ENCODE data around the gene SLC11A1.

SLC11A1 gene, protein sequence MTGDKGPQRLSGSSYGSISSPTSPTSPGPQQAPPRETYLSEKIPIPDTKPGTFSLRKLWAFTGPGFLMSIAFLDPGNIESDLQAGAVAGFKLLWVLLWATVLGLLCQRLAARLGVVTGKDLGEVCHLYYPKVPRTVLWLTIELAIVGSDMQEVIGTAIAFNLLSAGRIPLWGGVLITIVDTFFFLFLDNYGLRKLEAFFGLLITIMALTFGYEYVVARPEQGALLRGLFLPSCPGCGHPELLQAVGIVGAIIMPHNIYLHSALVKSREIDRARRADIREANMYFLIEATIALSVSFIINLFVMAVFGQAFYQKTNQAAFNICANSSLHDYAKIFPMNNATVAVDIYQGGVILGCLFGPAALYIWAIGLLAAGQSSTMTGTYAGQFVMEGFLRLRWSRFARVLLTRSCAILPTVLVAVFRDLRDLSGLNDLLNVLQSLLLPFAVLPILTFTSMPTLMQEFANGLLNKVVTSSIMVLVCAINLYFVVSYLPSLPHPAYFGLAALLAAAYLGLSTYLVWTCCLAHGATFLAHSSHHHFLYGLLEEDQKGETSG

DNA sequence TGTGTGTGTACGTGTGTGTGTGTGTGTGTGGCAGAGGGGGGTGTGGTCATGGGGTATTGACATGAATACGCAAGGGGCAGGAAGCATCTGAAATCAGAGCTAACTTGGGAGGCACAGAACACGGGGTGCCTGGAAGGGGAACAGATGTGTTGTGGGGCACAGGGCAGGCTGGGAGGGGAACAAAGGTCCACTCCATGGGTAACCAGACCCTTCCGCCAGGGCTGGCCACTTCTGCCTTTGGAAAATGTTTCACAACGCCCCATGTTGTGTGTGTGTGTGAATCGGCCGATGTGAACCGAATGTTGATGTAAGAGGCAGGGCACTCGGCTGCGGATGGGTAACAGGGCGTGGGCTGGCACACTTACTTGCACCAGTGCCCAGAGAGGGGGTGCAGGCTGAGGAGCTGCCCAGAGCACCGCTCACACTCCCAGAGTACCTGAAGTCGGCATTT lies at the start of gene SLC11A1:
TSS of gene SLC11A1 (plus strand) at position 358 of the 451 bp plus-strand sequence. CDS start 96 bp downstream, outside the sequence.
- no peak for DNase-seq (ENCODE audit: low read depth)

DNA sequence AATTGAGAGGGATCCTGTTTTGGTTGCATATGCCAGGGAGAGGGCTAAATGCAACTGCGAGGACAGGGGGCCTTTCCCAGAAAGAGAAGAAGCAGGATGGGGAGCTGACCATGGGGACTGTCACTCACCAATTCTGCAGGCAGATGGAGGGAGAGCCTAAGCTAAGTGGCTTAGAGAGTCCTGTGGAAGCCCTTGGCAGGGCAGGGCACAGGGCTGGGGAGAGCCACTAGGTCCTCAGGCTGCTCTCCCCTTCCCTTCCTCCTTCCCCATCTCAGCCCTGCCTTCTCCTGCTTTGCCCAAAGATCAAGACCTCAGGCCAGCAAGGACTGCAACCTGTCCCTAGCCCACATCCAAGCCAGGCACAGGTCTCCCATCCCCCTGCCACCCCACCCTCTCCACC lies 49.8 kb upstream of the SLC11A1 start:
- DNase-seq (ENCODE audit: low read depth): no peak

DNA sequence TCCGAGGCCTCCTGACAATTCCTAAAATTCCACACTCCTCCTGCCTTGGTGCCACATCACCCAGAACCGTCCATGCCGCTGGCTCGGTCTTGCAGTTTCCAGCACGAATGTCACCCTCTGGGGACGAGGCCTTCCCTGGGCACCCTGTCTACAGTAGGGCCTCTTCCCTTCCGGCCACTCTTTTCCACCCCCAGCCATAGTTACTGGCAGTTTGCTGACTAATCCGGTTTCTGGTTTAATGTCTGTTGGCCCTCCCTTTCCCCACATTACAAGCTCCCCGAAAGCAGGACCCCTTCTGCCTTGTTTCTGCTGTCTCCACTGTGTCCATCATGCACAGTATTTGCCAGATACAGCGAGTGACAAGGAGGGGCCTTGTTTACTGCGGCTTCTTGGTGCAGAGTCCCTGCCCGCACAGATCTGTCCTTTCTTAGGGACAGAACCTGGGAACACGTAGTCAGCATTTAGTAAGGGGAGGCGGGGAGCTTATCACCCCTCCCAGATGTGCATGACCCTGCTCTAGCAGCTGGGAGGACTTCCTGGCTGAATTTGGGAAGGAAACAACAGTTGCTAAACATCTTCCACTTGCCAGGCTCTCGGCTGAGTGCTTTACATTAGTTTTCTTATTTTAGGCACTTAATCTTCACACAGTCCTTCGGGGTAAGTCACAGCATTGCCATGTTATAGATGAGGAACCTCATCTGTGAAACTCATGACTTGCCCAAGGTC lies 49.0 kb upstream of the SLC11A1 start:
- no peak for DNase-seq (ENCODE audit: low read depth)

DNA sequence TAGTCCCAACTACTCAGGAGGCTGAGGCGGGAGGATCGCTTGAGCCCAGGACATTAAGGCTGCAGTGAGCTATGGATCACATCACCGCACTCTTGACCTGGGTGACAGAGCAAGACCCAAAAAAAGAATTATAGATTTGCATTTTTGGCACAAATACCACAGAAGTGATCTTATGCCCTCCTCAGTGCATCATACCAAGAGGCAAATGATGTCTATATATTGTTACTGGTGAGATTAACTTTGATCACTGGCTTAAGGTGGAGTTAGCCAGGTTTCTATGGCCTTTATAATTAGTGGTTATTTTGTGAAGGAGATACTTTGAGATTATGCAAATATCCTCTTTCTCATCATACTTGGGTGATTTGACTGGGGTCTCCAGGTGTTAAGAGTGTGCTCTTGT lies 47.5 kb upstream of the SLC11A1 start:
- no peak for DNase-seq (ENCODE audit: low read depth)

DNA sequence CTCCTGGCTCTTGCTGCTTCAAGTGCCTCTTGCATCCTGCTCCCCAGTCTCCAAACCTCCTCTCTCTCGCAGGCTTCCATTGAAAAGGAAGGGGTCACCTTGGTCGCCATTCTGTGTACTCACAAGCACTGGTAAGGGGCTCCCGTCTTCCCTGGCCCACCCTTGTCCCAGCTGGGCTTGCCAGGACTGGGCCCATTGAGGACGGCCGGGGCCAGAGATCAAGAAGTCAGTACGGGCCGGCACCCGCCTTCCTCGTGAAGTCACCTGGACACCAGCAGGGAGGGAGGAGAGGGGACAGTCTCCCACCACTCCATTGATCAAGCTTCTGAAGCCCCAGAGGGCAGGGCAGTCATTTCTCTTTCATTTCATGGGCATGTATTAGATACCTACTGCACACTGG lies 41.4 kb upstream of the SLC11A1 start:
- DNase-seq (ENCODE audit: low read depth): no peak

DNA sequence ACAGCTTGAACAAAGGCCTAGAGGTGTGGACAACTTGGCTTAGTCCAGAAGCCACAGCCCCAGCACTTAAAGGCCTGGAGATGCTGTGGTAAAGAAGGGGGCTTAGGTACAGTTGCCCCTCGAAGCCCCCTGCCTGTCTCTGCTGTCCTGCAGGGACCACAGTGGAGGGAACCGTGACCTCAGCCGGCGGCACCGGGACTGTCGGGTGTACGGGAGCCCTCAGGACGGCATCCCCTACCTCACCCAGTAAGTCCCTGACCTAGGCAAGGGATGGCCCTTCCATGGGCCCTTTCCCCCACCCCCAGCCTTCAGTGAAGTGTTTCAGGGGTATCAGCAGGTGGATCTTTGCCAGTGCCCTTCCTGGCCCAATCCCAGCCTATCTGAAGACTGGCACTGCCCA lies 40.7 kb upstream of the SLC11A1 start:
- no peak for DNase-seq (ENCODE audit: low read depth)

DNA sequence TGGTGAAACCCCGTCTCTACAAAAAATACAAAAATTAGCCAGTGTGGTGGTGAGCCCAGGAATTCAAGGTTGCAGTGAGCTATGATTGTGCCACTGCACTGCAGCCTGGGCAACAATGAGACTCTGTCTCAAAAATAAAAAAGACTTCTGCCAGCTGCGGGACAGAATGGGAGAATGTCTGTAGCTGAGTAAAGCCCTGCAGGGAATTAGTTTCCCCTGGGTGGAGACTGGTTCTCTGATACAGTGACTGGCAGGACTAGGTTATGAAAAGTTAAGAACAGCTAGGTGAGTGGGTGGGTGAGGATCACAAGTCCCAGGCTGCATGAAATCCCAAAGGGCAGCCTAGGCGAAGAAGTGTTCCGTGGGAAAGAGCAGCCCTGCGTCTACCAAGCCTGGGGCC lies 39.2 kb upstream of the SLC11A1 start:
- no peak for DNase-seq (ENCODE audit: low read depth)

DNA sequence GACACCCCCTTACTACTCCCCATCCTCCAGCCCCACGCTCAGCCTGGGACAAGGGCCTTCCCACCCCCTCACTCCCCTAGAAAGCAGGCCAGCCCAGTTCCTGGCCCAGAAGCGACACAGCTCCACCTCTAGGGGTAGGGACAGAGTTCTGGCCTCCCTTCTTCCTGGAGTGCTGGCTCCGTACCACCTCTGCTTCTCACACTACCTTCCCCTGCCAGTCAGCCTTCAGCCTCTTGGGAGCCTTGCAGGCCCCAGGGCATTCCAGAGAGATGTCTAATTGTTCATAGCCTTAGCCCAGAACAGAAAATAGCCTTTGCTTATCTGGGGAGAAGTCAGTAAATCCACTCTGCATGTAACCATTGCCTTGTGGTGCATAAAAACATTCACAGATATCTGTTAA lies 38.5 kb upstream of the SLC11A1 start:
- DNase-seq (ENCODE audit: low read depth): no peak

DNA sequence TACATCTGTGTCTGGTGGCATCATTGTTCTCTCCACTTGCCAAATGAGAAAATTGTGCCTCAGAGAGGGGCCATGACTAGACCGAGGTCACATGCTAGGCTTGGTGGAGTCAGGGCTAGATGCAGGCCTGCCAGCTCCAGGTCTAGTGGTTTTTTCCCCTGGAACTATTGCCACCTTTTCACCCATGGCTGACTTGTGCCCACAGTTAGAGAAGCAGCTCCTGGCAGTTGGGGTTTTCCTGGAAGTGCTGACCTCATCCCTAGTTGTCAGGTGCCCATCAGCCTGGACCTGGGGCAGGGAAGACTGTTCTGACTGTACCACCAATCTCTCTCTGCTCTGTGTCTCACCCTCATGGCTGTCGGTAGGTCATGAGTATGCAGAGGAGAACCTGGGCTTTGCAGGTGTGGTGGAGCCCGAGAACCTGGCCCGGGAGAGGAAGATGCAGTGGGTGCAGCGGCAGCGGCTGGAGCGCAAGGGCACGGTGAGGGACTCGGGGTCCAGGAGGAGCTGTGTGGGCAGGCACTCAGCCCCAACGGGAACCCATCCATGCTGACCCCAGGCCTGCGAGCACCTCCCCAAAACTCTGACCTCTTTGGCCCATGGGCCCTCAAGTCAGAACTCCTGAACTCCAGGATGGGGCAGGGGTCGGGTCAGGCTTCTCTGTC lies 37.9 kb upstream of the SLC11A1 start:
- DNase-seq (ENCODE audit: low read depth): no peak

DNA sequence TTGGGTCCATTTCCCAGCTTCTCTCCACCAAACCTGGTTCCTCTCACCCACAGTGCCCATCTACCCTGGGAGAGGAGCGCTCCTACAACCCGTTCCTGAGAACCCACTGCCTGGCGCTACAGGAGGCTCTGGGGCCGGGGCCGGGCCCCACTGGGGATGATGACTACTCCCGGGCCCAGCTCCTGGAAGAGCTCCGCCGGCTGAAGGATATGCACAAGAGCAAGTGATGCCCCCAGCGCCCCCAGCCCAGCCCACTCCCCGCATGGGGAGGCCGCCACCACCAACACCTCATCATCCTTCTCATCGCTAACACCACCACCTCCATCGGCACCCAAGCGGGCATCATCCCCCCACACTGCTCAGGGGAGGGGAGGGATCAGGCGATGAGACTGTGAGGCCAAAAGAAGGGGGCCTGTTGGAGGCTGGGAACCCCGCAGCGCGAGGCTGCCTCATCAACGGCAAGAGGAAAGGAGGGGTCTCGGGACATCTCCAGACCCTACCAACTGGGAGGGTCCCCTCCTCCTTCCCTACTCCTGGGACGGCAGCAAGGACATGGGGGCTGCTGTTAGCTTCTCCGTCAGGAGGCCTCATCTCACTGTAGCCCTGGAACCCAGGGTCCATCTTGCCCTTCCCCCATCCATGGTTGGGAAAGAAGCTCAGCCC lies 37.2 kb upstream of the SLC11A1 start:
- DNase-seq (ENCODE audit: low read depth): no peak

DNA sequence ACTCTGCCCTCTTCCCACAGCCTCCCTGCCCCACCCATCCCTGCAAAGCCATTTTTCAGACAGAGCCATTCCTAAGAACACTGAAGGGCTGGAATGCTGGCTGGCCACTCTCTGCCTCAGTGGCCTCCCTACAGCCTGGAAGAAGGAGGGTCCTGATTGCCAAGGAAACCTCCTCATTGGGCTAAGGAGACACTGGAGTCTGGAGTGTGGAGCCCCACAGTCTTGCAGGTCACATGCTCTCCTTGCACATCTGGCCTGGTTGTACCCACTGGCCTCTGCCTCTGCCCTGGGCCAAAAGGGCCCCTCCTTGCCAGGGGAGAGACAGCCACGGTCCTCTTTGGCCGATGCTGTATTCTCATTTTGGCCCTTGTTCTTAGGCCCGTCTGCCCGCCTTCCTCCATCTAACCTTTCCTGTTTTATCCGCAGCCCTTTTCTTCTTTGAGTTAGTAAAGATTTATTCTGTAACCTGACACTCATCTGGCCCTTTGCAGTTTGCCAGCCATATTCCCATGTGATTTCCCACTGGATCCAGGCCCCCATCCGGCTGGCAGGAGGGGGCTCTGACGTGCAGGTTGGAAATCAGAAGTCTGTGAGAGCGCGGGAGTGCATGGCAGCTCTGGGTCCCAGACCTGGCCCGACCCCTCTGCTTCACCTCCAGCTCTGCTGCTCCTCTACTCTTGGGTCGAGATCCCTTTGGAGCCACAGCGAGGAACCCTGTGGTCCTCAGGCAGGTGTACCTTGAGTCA lies 36.4 kb upstream of the SLC11A1 start:
- DNase-seq (ENCODE audit: low read depth): no peak

DNA sequence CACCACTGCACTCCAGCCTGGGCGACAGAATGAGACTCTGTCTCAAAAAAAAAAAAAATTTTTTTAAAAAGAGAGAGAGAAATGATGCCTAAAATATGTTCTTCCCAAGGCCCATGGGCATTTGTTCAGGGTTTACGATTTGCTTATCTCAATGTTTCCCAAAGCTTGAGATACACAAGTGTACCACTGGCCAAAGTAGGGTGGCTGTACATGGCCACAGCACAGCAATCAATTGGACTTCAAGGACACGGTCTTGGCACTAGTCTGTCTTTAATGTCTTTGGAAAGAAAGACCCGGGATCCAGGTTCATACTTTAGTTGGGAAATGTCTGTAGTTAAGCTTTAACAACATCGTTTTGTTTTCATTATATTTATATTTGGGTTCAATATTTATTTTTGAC lies 34.9 kb upstream of the SLC11A1 start:
- DNase-seq (ENCODE audit: low read depth): no peak

DNA sequence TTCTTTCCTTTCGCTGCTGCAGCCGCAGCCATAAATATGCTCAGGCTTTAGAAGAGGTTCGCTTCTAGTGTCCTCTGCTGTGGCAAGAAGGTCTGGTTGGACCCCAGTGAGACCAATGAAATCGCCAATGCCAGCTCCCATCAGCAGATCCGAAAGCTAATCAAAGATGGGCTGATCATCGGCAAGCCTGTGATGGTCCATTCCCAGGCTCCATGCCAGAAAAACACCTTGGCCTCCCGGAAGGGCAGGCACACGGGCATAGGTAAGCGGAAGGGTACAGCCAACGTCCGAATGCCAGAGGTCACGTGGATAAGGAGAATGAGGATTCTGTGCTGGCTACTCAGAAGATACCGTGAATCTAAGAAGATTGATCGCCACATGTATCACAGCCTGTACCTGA lies 28.0 kb upstream of the SLC11A1 start:
- DNase-seq (ENCODE audit: low read depth): no peak

DNA sequence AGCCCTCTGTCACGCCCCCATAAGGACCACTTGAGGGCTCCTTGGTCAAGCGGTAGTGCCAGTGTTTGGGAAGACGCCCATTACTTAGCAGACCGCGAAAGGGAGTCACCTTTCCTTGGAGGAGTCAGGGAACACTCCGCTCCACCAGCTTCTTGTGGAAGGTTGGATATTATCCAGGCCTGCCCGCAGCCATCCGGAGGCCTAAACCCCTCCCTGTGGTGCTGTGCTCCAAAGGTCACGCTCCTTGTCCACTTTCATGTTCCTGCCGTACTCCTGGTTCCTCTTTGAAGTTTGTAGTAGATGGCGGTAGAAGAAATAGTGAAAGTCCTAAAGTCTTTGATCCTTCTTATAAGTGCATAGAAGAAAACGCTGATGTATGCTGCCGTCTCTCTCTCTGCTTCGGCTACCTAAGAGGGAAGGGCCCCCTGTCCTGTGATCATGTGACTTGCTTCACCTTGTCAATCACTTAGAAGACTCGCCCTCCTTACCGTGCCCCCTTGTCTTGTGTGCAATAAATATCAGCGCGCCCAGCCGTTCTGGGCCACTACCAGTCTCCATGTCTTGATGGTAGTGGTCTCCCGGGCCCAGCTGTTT lies 27.1 kb upstream of the SLC11A1 start:
- DNase-seq (ENCODE audit: low read depth): no peak

DNA sequence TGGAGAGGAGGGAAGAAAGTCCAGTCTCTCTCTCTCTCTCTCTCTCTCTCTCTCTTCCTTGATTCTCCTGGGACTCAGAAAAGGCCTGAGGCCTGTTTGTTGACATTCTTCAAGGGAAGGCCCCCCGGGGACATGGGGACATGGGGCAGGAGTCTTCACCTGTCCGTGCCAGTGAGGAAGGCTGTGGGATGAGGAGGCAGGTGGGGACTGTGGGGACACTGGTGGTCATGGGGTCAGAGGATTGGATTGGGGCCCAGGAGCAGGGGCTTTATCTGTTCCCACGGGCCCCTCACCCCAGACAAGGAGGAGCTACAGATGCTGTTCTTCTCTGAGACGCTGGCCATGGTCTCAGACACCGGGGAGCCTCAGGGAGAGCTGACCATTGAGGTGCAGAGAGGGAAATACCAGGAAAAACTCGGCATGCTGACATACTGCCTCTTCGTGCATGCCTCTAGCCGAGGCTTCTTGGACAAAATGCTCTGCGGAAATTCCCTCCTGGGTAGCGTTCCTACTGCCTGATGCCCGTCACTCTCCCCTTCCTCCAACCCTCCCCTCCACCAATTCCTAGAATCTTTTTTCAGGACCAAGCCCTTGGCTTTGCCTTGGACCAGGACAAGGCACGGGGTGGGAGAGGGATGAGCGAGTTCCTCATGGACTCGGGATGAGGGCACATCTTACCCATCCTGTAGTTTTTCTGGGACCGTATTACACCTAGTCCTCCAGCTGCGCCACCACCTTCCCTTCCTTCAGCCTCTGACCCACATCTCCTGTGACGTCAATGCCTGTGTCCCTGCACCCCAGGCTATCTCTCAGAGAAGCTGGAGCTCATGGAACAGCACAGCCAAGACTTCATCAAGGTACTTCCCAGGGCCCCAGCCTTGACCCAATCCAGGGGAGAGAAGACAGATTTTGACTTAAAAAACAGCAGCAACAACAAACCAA lies 24.6 kb upstream of the SLC11A1 start:
- DNase-seq (ENCODE audit: low read depth): no peak

DNA sequence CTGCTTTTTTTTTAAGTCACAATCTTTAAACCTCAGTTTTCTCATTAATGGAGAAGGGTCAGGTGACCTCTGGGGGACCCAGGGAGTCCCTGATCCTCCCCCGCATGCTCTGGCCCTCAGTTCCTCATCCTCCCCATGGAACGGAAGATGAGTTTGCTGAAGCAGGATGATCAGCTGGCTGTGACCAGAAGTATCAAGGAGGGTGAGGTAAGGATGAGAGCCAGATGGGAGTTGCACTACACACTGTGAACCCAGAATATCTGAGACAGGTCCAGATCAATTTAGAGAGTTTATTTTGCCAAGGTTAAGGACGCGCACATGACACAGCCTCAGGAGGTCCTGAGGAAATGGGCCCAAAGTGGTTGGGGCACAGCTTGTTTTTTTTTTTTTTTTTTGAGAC lies 21.6 kb upstream of the SLC11A1 start:
- no peak for DNase-seq (ENCODE audit: low read depth)

DNA sequence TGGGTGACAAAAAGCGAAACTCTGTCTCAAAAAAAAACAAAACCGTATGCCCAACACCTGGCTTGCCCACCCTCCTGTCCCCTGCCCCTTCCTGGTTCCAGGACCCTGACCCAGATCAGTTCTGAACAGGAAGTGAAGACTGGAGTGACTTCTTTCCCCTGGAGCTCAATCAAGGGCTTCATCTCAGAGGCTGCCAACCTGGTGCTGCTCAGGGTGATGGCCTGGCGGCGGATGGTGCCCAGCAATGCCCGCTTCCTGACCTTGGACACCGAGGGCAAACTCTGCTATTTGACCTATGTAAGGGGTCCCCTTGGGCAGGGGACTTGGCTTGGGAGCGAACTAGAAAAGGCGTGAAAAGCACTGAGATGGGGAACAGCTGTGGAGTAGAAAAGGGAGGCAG lies 19.5 kb upstream of the SLC11A1 start:
- no peak for DNase-seq (ENCODE audit: low read depth)

DNA sequence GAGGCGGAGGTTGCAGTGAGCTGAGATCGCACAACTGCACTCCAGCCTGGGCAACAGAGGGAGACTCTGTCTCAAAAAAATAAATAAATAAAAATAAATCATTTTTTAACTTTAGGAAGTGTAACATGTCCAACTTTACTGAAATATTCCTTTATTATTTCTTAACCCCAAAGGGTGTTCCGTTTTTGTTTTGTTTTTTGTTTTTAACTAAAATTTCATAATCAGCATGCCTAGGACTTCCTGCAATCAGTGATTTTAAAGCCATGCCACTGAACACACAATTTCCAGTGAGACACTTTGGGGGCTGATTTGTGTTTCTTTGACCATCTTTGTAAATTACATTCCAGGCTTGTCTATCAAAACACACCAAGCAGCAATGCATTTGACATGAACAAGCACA lies 18.3 kb upstream of the SLC11A1 start:
- no peak for DNase-seq (ENCODE audit: low read depth)

DNA sequence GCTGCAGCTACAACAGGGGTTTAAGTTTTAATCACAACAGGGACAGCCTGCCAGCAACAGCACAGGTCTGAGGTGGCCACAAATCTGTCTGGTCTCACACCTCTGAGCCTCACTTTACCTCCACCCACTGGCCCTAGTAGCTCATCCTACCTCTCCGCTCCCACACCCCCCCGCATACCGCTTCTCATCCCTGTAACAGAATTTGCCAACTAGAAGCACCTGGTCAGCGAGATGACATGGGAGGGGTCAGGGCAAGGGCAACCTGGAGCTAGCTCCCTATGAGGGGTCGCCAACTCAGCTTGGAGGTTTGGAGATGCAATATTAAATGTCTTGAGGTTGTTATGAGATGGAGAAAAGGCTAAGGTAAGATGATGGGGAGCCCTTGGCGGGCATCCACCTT lies 17.9 kb upstream of the SLC11A1 start:
- DNase-seq (ENCODE audit: low read depth): no peak

Measured in activated T-cell treated with anti-CD3 and anti-CD28 coated beads for 1 hour (primary cell).